HCT116 (cell line): ENCODE measurements around the gene GSAP. TPM values are rescaled to one million over a fixed set of nuclear protein-coding genes. Genes with fewer than 3 reads are reported as not detected.

Source experiments
- ATAC-seq: fragments of 200-7000 bp; cut with Tn5 transposase; 2 replicates; pipeline ENCODE4 v1.9.1; 2020; ENCODE audit warnings: mild to moderate bottlenecking, moderate library complexity
- BruUV-seq: library from RNA; stranded (reverse); fragments of 400-500 nt; replicated peaks from 2 replicates; lab custom pipeline; 2021; lab: Mats Ljungman, UMichigan
- CTCF ChIA-PET: fragments of 300-600 bp; sonication (Branson Sonifier 250); formaldehyde crosslinking; loops from one replicate; lab custom pipeline; 2021; ENCODE audit warnings: antibody characterized with exemption; lab: Charles Lee
- POLR2A ChIA-PET: fragments of 300-600, 350-600 bp; sonication (Branson Sonifier 250); formaldehyde crosslinking; loops from one replicate; lab custom pipeline; 2021; ENCODE audit warnings: antibody characterized with exemption; lab: Charles Lee
- RAD21 ChIA-PET, 2 experiments: fragments of 300-600 bp; sonication (Branson Sonifier 250); formaldehyde crosslinking; loops; one replicate each; lab custom pipeline; 2023; ENCODE audit warnings: low total read pairs in 2 of 2; ENCODE audit not compliant: uncharacterized antibody in 2 of 2, unreplicated experiment in 2 of 2, low non-redundant PET in 1 of 2; lab: Charles Lee
- DNase-seq: peaks from one replicate; pipeline ENCODE4 v3.0.0-alpha.2; 2010; ENCODE audit warnings: low read depth, low spot score
- H2AFZ ChIP-seq: fragments of 200-600 bp; shearing (Covaris generic), sonication (generic); 2 replicates; pipeline ENCODE4 v1.6.1; 2017; ENCODE audit warnings: low read depth, mixed run types, mixed read lengths, antibody characterized with exemption, low read length; ENCODE audit not compliant: poor library complexity, severe bottlenecking
- H3K27ac ChIP-seq: 2 replicates; pipeline ENCODE4 v1.5.1; 2012; ENCODE audit warnings: low read depth, low read length
- H3K27me3 ChIP-seq: fragments of 200-600 bp; sonication (generic); 2 replicates; pipeline ENCODE4 v1.6.1; 2016; ENCODE audit warnings: mixed run types, low read length, mixed read lengths; ENCODE audit not compliant: insufficient read depth
- H3K36me3 ChIP-seq, 2 experiments: fragments of 200-500 bp in 1 of 2; fragments of 200-600 bp in 1 of 2; sonication (Bioruptor generic) in 1 of 2; sonication (generic) in 1 of 2; 2 replicates each; pipeline versions ENCODE4 v1.5.1 to v1.6.1; 2014 to 2016; ENCODE audit warnings: low read length in 2 of 2, inconsistent platforms in 1 of 2, mixed read lengths in 1 of 2, mixed run types in 1 of 2; ENCODE audit not compliant: insufficient read depth in 2 of 2, control insufficient read depth in 1 of 2
- H3K4me1 ChIP-seq, 2 experiments: fragments of 200-600 bp in 1 of 2; sonication (generic) in 1 of 2; 2 replicates each; pipeline versions ENCODE4 v1.5.1 to v1.6.1; 2012 to 2017; ENCODE audit warnings: low read length in 2 of 2, inconsistent platforms in 1 of 2, mild to moderate bottlenecking in 1 of 2, mixed read lengths in 1 of 2, mixed run types in 1 of 2, moderate library complexity in 1 of 2; ENCODE audit not compliant: insufficient read depth in 2 of 2, control insufficient read depth in 1 of 2
- H3K4me2 ChIP-seq: fragments of 200-600 bp; sonication (generic); 2 replicates; pipeline ENCODE4 v1.6.1; 2017; ENCODE audit warnings: mixed run types, low read length, mixed read lengths
- H3K4me3 ChIP-seq, 2 experiments: fragments of 200-600 bp in 1 of 2; sonication (generic) in 1 of 2; replicated peaks in 1 of 2; 2 replicates each; pipeline ENCODE4 v1.5.1; 2011 to 2016; ENCODE audit warnings: low read length in 2 of 2, control low read depth in 1 of 2, low read depth in 1 of 2, mild to moderate bottlenecking in 1 of 2, mixed read lengths in 1 of 2, mixed run types in 1 of 2
- H3K79me2 ChIP-seq: fragments of 200-600 bp; sonication (generic); 2 replicates; pipeline ENCODE4 v1.6.1; 2017; ENCODE audit warnings: mild to moderate bottlenecking, mixed run types, low read length, moderate library complexity, mixed read lengths; ENCODE audit not compliant: insufficient read depth
- H3K9ac ChIP-seq: fragments of 200-600 bp; sonication (generic); 2 replicates; pipeline ENCODE4 v1.6.1; 2016; ENCODE audit warnings: low read length, mixed read lengths
- H3K9me2 ChIP-seq: fragments of 200-600 bp; sonication (generic), shearing (Covaris generic); 2 replicates; pipeline ENCODE4 v1.6.1; 2017; ENCODE audit warnings: mixed run types, mild to moderate bottlenecking, moderate library complexity; ENCODE audit not compliant: insufficient read depth
- H3K9me3 ChIP-seq, 2 experiments: fragments of 200-500 bp in 1 of 2; fragments of 200-600 bp in 1 of 2; sonication (Bioruptor generic) in 1 of 2; sonication (generic) in 1 of 2; 2 replicates each; pipeline ENCODE4 v1.6.1; 2014 to 2017; ENCODE audit warnings: low read length in 2 of 2, mixed read lengths in 2 of 2, inconsistent platforms in 1 of 2, low read depth in 1 of 2, mild to moderate bottlenecking in 1 of 2, mixed run types in 1 of 2, moderate library complexity in 1 of 2; ENCODE audit not compliant: control insufficient read depth in 1 of 2, insufficient read depth in 1 of 2
- H4K20me1 ChIP-seq: fragments of 200-600 bp; sonication (generic), shearing (Covaris generic); 2 replicates; pipeline ENCODE4 v1.6.1; 2017; ENCODE audit warnings: mixed run types, mild to moderate bottlenecking, moderate library complexity; ENCODE audit not compliant: insufficient read depth
- CBX3 ChIP-seq: IDR thresholded peaks from 2 replicates; pipeline ENCODE4 v1.6.1; 2012; ENCODE audit warnings: low read depth
- CEBPB ChIP-seq: IDR thresholded peaks from 2 replicates; pipeline ENCODE4 v1.6.1; 2012; ENCODE audit warnings: low read depth
- ELF1 ChIP-seq: IDR thresholded peaks from 2 replicates; pipeline ENCODE4 v1.6.1; 2012; ENCODE audit warnings: low read depth, borderline replicate concordance
- EZH2 ChIP-seq: fragments of 200-600 bp; sonication (generic); IDR thresholded peaks from 2 replicates; pipeline ENCODE4 v1.6.1; 2017; ENCODE audit warnings: antibody characterized with exemption, mixed run types
- EZH2phosphoT487 ChIP-seq: fragments of 200-600 bp; IDR thresholded peaks from 2 replicates; pipeline ENCODE4 v1.6.1; 2018; ENCODE audit warnings: antibody characterized with exemption, borderline replicate concordance
- FOSL1 ChIP-seq: IDR thresholded peaks from 2 replicates; pipeline ENCODE4 v1.6.1; 2012; ENCODE audit warnings: low read depth
- POLR2A ChIP-seq: IDR thresholded peaks from 2 replicates; pipeline ENCODE4 v1.7.0; 2011; ENCODE audit warnings: borderline replicate concordance; ENCODE audit not compliant: insufficient read depth, insufficient read length; ENCODE audit errors: extremely low read depth
- POLR2AphosphoS5 ChIP-seq: IDR thresholded peaks from 2 replicates; pipeline ENCODE4 v1.6.1; 2011; ENCODE audit warnings: mild to moderate bottlenecking, low read depth, low read length, moderate library complexity
- RAD21 ChIP-seq: IDR thresholded peaks from 2 replicates; pipeline ENCODE4 v1.6.1; 2012; ENCODE audit warnings: low read depth, mild to moderate bottlenecking
- SIN3A ChIP-seq: IDR thresholded peaks from 2 replicates; pipeline ENCODE4 v1.6.1; 2012; ENCODE audit warnings: low read depth
- SP1 ChIP-seq: IDR thresholded peaks from 2 replicates; pipeline ENCODE4 v1.6.1; 2012; ENCODE audit warnings: low read depth
- SRF ChIP-seq: IDR thresholded peaks from 2 replicates; pipeline ENCODE4 v1.6.1; 2012; ENCODE audit warnings: low read depth
- YY1 ChIP-seq: IDR thresholded peaks from 2 replicates; pipeline ENCODE4 v1.6.1; 2011; ENCODE audit warnings: low read length, low read depth, moderate library complexity, mild to moderate bottlenecking; ENCODE audit not compliant: insufficient replicate concordance; ENCODE audit errors: extremely low read depth
- ZFX ChIP-seq: fragments of 450-650 bp; IDR thresholded peaks from 2 replicates; pipeline ENCODE4 v1.6.1; 2017
- ZNF274 ChIP-seq: fragments of 200-500 bp; sonication (Bioruptor generic); IDR thresholded peaks from 2 replicates; pipeline ENCODE4 v1.6.1; 2014; ENCODE audit warnings: mild to moderate bottlenecking, low read depth, low read length, inconsistent platforms
- intact Hi-C: fragments of 100-400 bp; cut with micrococcal nuclease; formaldehyde crosslinking; loops from 2 replicates; pipeline ENCODE4 v1.10.0; 2022
- total RNA-seq: library from RNA; stranded (reverse); gene quantifications from one replicate; pipeline ENCODE4 v1.2.1, GENCODE V29; 2021; ENCODE audit not compliant: unreplicated experiment
- TF ChIP-seq, protein P1 (sequence below): IDR thresholded peaks from 2 replicates; pipeline ENCODE4 v1.6.1; 2011; ENCODE audit warnings: mild to moderate bottlenecking, low read length, moderate library complexity; ENCODE audit not compliant: insufficient replicate concordance; ENCODE audit errors: extremely low read depth
- TF ChIP-seq, protein P2 (sequence below): IDR thresholded peaks from 2 replicates; pipeline ENCODE4 v1.6.1; 2012; ENCODE audit warnings: low read depth
- TF ChIP-seq, protein P3 (sequence below): IDR thresholded peaks from 2 replicates; pipeline ENCODE4 v1.6.1; 2012
- TF ChIP-seq, protein P4 (sequence below), 3 experiments: fragments of 200-600 bp in 1 of 3; sonication (generic) in 1 of 3; IDR thresholded peaks in 2 of 3; conservative IDR thresholded peaks in 1 of 3; 2 replicates each; pipeline ENCODE4 v1.5.1; 2012 to 2017; ENCODE audit warnings: low read depth in 2 of 3, low read length in 2 of 3, antibody characterized with exemption in 1 of 3, borderline replicate concordance in 1 of 3, control low read depth in 1 of 3, mild to moderate bottlenecking in 1 of 3, mixed read lengths in 1 of 3, mixed run types in 1 of 3, moderate library complexity in 1 of 3; ENCODE audit not compliant: insufficient read depth in 1 of 3
- TF ChIP-seq, protein P5 (sequence below): IDR thresholded peaks from 2 replicates; pipeline ENCODE4 v1.6.1; 2012

GSAP gene
- total RNA-seq, 1 experiment from 2014 or later: not detected

DNA sequence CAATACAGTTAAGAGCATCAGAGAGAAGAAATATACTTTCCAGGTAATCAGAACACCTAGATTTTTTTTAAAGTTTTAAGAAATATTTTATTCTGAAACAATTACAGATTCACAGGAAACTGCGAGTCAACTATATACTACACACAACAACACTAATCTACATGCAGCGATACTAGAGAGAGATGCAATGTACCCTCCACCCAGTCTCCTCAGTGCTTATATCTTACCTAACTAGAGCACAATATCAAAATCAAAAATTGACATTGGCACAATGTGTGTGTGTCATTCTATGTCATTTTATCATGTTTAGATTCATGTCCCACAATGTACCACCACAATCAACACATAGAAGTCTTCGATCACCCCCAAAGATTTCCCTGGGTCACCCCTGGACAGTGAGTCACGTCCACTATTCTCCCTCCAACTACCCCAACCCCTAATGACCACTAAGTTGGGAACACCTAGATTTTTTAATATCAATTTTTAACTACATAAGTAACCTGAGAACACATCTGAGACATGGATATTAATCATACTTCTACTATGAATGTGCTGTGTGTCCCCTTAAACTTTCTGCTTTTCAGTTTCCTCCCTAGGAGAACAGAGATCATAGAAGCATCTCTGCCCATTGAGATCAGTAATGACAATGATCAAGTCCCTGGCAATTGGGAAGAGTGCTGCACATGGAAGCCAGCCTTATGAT is 86.5 kb downstream of the GSAP start:
- no peaks in the 10 kb centered on the region for H3K27me3 ChIP-seq
- RAD21 ChIA-PET: interaction anchor here in 1 of 2 experiments (0.7 kb wide), 1 partner anchor 533 kb away, joined by 3 read pairs; no protein-coding TSS in a partner anchor
- H3K9ac ChIP-seq: no peak overlapping the region
- no peaks in the 10 kb centered on the region for H3K79me2 ChIP-seq
- H3K27ac ChIP-seq: no peak overlapping the region
- intact Hi-C loops: loop anchor here (5.0 kb wide), 2 partner anchors 82 to 207 kb away; partner anchors contain the start of gene CCDC146
- no peak overlapping the region for H2AFZ ChIP-seq
- BruUV-seq: no TSS peak
- CTCF ChIA-PET: no interaction called here
- TF ChIP-seq, protein P1, sequence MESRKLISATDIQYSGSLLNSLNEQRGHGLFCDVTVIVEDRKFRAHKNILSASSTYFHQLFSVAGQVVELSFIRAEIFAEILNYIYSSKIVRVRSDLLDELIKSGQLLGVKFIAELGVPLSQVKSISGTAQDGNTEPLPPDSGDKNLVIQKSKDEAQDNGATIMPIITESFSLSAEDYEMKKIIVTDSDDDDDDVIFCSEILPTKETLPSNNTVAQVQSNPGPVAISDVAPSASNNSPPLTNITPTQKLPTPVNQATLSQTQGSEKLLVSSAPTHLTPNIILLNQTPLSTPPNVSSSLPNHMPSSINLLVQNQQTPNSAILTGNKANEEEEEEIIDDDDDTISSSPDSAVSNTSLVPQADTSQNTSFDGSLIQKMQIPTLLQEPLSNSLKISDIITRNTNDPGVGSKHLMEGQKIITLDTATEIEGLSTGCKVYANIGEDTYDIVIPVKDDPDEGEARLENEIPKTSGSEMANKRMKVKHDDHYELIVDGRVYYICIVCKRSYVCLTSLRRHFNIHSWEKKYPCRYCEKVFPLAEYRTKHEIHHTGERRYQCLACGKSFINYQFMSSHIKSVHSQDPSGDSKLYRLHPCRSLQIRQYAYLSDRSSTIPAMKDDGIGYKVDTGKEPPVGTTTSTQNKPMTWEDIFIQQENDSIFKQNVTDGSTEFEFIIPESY: no peak
- TF ChIP-seq FOSL1 (no peak), SRF (no peak), RAD21 (no peak), YY1 (no peak), CEBPB (no peak), POLR2A (no peak), ZNF274 (no peak), SIN3A (no peak), EZH2 (no peak), SP1 (no peak), CBX3 (no peak), EZH2phosphoT487 (no peak), ZFX (no peak), POLR2AphosphoS5 (no peak), ELF1 (no peak)
- TF ChIP-seq, protein P2, sequence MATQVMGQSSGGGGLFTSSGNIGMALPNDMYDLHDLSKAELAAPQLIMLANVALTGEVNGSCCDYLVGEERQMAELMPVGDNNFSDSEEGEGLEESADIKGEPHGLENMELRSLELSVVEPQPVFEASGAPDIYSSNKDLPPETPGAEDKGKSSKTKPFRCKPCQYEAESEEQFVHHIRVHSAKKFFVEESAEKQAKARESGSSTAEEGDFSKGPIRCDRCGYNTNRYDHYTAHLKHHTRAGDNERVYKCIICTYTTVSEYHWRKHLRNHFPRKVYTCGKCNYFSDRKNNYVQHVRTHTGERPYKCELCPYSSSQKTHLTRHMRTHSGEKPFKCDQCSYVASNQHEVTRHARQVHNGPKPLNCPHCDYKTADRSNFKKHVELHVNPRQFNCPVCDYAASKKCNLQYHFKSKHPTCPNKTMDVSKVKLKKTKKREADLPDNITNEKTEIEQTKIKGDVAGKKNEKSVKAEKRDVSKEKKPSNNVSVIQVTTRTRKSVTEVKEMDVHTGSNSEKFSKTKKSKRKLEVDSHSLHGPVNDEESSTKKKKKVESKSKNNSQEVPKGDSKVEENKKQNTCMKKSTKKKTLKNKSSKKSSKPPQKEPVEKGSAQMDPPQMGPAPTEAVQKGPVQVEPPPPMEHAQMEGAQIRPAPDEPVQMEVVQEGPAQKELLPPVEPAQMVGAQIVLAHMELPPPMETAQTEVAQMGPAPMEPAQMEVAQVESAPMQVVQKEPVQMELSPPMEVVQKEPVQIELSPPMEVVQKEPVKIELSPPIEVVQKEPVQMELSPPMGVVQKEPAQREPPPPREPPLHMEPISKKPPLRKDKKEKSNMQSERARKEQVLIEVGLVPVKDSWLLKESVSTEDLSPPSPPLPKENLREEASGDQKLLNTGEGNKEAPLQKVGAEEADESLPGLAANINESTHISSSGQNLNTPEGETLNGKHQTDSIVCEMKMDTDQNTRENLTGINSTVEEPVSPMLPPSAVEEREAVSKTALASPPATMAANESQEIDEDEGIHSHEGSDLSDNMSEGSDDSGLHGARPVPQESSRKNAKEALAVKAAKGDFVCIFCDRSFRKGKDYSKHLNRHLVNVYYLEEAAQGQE: no peak
- TF ChIP-seq, protein P3, sequence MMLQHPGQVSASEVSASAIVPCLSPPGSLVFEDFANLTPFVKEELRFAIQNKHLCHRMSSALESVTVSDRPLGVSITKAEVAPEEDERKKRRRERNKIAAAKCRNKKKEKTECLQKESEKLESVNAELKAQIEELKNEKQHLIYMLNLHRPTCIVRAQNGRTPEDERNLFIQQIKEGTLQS: no peak
- TF ChIP-seq, protein P4, sequence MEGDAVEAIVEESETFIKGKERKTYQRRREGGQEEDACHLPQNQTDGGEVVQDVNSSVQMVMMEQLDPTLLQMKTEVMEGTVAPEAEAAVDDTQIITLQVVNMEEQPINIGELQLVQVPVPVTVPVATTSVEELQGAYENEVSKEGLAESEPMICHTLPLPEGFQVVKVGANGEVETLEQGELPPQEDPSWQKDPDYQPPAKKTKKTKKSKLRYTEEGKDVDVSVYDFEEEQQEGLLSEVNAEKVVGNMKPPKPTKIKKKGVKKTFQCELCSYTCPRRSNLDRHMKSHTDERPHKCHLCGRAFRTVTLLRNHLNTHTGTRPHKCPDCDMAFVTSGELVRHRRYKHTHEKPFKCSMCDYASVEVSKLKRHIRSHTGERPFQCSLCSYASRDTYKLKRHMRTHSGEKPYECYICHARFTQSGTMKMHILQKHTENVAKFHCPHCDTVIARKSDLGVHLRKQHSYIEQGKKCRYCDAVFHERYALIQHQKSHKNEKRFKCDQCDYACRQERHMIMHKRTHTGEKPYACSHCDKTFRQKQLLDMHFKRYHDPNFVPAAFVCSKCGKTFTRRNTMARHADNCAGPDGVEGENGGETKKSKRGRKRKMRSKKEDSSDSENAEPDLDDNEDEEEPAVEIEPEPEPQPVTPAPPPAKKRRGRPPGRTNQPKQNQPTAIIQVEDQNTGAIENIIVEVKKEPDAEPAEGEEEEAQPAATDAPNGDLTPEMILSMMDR (IDR thresholded peaks at IDR 0.05 in 2 of 3, conservative IDR thresholded peaks at IDR 0.05 in 1 of 3; ENCODE audit: borderline replicate concordance in 1 of 3, insufficient read depth in 1 of 3, low read depth in 2 of 3, low read length in 2 of 3): no peak
- TF ChIP-seq, protein P5, sequence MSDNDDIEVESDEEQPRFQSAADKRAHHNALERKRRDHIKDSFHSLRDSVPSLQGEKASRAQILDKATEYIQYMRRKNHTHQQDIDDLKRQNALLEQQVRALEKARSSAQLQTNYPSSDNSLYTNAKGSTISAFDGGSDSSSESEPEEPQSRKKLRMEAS: no peak
- no peaks in the 10 kb centered on the region for H3K9me3 ChIP-seq
- no peak overlapping the region for H3K4me2 ChIP-seq
- no peak for DNase-seq
- H3K4me1 ChIP-seq: peaks cover 0 to 23% of the 10 kb centered on the region in 2 experiments; a peak in 2 of 4 replicates
- H3K9me2 ChIP-seq: no peaks in the 10 kb centered on the region
- H3K36me3 ChIP-seq: no peaks in the 10 kb centered on the region
- no peak for ATAC-seq
- POLR2A ChIA-PET: no interaction called here
- no peaks in the 10 kb centered on the region for H4K20me1 ChIP-seq
- no peak overlapping the region for H3K4me3 ChIP-seq
